ENCODE results near the gene HOOK1. TPM values are rescaled to one million over a fixed set of nuclear protein-coding genes. Genes with fewer than 3 reads are reported as not detected.
"Not testable (repeated sequence)": the region's sequence is repeated elsewhere in the genome, so short reads cannot be mapped to it uniquely, and the experiment has no call there.

The HOOK1 gene
- total RNA-seq, 1 donor from 2014 or later = 0.23 TPM

DNA sequence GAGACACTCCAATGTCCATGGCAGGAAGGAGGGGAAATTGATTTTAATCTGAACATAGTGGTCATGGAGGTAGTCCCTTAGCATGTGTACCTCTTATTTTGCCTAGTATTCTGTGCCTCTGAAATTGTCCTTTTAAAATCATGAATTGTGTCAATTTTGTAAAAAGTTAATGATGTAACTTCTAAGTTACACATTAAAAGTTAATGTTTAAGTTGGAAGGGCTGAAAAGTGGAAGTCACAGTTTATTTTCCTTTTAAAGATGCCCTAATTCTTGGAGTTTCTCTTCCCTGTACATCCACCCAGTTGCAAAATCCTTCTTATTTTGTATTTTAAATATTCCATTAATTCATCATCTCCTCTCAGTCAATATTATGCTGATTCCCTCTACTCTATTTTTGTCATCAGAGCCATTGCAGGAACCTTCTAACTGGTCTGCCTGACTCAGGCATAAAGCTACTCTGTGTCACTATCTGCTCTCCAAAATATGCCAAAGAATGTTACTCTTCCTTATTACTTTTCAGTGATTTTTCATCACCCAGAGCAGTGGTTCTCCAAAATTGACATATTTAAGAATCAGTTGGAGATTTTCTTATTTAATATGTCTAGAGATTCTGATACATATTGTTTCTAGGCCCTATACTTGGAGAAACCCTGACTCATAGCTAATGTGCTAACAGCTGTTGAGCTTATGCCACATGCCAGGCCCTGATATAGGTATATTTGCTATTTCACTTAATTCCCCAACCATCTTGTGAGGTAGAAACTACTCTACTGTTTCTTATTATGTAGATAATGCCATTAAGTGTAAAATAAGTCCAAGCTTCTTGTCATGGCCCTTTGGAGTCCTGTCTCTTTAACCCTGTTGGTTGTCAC lies 5.1 kb downstream of the HOOK1 start:
- no peak for DNase-seq (ENCODE audit: extremely low read depth, low read depth, low spot score)

DNA sequence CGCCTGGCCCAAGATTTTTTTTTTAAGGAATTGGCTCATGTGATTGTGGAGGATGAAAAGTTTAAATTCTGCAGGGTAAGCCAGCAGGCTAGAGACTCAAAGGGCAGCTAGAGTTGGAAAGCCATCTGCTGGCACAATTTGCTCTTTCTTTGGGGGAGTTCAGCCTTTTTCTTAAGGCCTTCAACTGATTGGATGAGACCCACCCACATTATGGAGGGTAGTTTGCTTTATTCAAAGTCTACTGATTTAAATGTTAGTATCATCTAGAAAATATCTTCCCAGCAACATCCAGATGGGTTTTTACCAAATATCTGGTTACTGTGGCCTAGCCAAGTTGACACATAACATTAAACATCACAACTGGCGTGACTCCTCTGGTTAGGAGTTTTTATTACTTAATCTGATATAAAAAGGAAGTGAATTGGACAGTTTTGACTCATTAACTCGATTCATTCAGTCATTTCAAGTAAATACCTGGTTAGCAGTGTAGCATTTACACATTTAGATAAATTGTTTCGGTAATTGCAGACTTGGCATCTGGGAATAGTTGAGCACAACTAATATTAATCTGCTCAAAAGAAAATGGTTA lies 12.4 kb downstream of the HOOK1 start:
- no peak for DNase-seq (ENCODE audit: extremely low read depth, low read depth, low spot score)

DNA sequence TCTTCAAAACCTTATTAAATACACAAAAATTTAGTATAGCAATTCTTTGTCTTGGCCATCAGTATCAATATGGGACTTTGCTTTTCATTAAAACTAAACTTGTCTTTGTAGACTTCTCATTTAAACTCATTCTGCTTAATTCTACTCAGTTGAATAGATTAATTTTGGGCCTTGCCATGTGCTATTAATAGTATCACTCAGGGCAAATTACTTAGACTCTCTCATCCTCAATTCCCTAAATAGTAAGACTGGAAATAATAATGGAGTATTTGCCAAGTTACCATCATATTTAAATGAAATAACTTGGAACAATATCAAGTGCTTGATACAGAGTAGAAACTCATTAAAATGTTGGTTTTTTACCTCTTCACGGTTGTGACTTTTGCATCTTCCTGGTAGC lies 13.4 kb downstream of the HOOK1 start:
- no peak for DNase-seq (ENCODE audit: extremely low read depth, low read depth, low spot score)

DNA sequence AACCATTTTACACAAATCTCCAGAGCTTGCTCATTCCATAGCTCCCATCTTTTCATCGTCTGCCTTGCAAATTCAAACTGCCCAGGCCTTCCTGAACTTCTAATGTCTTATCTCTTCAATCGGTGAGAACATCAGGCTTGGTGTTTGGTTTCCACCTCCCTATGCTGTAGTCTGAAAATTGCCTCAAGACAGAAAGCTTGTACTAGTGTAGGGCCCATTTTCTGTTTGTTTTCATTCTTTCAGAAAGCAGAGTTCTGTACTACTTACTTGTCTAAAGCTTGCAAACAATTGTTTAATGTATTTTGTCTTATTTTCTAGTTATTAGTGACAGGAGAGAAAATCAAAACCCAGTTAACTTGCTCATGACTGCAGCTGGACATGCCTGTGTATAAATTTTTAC lies 16.8 kb downstream of the HOOK1 start:
- DNase-seq (ENCODE audit: extremely low read depth, low read depth, low spot score) = no peak

DNA sequence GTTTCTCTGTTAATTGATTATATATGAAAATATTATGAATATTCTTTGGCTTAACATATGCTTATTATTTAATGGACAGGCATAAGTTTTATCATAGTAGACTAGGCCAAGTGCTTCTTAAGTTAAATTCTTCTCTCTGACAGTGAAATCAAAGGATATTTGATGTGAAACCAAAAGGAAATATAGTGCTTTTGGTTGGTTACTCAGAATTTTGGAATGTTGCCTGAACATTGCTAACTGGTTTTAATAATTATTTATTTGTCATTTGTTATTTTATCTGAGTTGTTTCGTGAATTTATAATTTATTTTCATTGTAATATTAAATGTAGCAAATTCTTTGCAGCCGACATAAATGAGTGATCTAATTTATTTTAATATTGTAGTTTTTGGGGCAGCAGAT lies 18.3 kb downstream of the HOOK1 start:
- DNase-seq (ENCODE audit: extremely low read depth, low read depth, low spot score) = no peak

DNA sequence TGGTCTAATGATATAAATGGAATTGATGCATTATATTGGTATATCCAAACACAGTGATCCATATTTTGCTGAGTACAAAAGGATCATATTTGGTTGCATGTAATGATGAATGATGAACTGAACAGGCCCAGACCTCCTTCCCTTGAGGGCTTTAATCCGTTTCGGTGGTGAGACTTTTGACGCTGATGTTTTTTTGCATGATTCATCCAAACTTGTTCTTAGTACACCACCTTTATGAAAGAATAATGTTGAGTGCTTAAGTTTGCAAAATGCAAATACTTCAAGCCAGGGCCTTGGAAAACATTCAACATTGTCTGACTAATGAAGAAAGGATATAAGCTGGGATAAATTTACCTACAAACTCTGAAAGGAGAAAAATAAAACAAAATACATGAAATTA lies 19.2 kb downstream of the HOOK1 start:
- DNase-seq (ENCODE audit: extremely low read depth, low read depth, low spot score) = no peak

DNA sequence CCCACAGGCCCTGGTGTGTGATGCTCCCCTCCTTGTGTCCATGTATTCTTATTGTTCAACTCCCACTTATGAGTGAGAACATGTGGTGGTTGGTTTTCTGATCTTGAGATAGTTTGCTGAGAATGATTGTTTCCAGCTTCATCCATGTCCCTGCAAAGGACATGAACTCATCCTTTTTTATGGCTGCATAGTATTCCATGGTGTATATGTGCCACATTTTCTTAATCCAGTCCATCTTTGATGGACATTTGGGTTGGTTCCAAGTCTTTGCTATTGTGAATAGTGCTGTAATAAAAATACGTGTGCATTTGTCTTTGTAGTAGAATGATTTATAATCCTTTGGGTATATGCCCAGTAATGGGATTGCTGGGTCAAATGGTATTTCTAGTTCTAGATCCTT lies 23.1 kb downstream of the HOOK1 start:
- not testable (repeated sequence) for DNase-seq (ENCODE audit: extremely low read depth, low read depth, low spot score)

DNA sequence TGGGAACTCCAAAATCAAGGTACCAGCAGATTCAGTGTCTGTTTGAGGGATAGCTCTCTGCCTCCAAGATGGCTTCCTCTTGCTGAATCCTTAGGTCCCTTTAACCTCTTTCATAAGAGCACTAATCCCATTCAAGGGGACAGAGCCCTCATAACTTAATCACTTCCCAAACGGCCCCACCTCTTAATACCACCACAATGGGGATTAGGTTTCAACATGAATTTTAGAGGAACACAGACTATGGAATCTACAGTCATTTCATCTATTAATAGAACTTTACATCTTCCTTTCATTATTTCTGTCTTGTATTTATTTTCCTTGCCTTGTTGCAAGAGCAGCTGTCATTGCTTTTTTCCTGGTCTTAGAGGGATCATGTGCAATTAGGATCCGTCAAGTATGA lies 30.3 kb downstream of the HOOK1 start:
- no peak for DNase-seq (ENCODE audit: extremely low read depth, low read depth, low spot score)

DNA sequence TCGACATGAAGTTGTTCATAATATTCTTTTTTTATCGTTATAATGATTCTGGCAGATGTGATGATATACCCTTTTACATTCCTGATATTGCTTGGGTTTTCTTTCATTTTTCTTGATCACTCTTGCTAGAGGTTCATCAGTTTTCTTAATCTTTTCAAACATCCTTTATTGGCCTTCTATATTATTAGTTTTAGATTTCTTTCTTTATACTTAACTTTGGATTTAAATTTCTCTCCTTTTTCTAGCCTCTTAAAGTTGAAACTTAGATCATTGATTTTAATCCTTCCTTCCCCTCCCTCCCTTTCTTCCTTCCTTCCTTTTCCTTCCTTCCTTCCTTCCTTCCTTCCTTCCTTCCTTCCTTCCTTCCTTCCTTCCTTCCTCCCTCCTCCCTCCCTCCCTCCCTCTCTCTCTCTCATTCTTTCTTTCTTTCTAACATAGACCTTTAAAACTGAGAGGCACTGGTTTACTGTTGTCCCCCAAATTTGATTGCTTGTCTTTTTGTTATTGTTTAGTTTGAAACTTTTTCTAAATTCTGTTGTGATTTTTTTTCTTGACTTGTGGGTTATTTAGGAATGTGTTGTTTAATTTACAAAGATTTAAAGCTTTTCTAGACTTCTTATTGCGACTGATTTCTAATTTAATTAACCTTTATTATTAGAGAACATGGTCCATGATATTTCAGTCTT lies 31.6 kb downstream of the HOOK1 start:
- no peak for DNase-seq (ENCODE audit: extremely low read depth, low read depth, low spot score)

DNA sequence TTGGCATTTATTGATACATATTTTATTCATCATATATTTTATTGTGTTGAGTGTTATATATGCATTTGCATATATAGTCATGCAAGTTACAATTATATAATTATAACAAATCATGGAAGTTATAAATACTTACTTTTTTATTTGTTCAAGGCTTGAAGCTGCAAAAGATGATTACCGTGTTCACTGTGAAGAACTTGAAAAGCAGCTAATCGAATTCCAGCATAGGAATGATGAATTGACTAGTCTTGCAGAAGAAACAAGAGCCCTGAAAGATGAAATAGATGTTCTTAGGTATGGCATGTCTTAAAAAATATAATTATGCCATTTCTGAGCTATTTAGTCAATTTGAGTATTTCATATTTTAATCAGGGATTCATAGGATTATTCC lies 32.1 kb downstream of the HOOK1 start:
- no peak for DNase-seq (ENCODE audit: extremely low read depth, low read depth, low spot score)

DNA sequence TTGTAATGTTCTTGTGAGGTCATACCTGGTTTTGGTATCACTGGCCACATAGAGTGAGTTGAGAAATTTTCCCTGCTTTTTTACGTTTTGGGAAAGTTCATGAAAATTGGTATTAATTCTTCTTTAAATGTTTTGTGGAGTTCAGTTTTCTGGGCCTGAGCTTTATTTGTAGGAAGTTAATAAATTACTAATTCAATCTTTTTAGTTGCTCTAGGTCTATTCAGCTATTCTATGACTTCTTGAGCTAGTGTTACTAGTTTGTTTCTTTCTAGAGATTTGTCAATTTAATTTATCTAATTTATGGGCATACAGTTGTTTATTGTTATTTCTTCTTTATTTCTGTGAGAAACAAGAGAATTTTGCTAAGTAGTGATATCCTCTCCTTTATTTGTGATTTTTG lies 37.4 kb downstream of the HOOK1 start:
- DNase-seq (ENCODE audit: extremely low read depth, low read depth, low spot score) = no peak

DNA sequence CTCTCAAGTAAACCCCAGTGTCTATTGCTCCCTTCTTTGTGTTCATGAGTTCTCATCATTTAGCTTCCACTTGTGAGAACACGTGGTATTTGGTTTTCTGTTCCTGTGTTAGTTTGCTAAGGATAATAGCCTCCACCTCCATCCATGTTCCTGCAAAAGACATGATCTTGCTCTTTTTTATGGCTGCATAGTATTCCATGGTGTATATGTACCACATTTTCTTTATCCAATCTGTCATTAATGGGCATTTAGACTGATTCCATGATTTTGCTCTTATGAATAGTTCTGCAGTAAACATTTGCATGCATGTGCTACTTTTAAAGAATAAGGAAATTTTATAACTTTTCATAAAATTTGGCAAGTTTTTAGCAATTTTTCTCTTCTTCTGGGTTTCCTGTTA lies 40.5 kb downstream of the HOOK1 start:
- not testable (repeated sequence) for DNase-seq (ENCODE audit: extremely low read depth, low read depth, low spot score)

DNA sequence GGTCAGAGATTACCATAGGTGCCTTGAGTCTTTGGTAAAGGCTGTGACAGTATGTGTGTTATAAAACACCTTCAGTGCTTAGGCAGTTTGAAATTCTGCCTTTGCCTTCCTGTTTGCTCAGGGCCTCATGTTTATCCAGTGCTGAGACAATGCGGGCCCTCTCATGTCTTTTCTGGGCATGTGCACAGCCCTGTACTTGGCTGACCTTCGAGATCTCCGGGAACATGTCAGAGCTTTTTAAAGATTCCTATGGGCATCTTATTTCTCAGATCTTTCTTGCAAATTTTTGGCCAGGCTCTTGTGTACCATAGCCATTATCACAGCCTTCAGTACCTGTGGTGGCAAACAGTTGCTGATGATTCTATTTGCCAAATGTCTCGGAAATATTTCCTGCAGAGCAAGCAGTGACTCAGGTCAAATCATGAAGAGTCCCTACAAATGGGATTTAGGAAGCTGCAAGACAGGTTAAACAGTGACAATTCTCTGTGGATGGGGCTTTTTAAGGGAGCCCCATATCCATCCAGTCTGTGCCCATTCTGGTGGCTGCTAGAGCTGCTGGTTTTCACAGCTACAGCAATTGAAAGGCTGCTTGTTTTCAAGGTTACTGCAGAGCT lies 42.1 kb downstream of the HOOK1 start:
- no peak for DNase-seq (ENCODE audit: extremely low read depth, low read depth, low spot score)

DNA sequence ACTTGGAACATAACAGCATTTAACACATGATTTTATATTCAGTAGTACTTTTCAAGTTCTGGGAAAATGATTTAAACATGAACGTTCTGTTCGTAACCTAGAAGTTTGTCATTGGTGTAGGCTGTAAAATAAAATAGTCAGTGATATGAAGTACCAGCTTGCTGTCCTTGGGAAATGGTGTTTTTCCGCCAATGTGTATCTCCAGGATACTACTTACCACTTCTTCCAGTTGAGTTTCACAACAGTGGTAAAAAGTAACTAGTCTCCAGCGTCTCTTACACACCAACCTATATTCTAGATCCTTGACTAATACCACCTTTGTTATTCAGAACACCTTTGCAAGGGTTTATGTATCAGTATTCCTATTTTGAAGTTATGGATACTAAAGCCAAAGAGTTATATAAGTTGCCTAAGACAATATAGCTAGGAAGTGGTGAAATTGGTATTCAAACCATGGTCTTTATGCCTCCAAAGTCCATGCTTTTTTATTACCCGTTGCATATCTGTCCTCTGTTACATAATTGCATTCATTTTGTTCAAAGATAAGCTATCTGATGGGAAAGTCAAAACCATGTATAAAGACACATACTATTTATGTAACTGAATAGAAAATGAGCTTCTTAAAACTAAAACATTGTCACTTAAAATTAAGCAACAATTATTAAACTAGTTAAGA lies 43.1 kb downstream of the HOOK1 start:
- DNase-seq (ENCODE audit: extremely low read depth, low read depth, low spot score) = no peak

DNA sequence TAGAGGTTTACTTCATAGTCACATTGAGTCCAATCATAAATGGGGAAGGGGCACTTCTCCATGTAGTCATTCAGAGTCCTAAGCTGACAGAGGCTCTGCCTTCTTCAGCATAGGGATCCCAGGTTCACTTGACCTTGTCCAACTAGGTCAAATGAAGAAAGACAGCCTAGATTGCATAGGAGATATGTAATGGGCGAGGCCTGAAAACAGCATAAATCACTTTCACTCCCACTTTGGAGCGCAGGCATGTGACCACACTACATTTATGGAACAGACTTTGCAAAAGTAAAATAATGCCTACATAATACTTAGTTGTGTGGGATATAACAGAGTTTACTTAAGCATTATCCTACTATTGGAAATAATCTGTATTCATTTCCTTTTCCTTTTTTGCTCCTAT lies 51.7 kb downstream of the HOOK1 start:
- no peak for DNase-seq (ENCODE audit: extremely low read depth, low read depth, low spot score)

DNA sequence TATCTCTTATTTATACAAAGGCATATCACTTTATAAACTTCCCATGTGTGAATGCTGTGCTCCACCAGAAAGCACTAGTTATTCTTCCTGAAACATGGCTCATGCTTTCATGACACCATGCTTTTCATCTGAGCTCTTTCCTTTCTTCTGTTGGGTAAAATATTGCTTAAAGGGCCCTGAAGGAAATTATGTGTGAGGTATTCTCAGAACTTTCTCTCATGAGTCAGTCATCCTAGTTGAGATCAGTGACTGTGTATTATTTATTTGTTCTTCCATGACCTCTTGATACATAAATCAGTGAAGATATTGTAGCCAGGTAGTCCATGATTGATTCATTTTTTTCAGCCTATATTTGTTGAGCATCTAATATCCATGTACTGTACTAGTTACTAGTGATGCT lies 57.0 kb downstream of the HOOK1 start:
- DNase-seq (ENCODE audit: extremely low read depth, low read depth, low spot score) = no peak

DNA sequence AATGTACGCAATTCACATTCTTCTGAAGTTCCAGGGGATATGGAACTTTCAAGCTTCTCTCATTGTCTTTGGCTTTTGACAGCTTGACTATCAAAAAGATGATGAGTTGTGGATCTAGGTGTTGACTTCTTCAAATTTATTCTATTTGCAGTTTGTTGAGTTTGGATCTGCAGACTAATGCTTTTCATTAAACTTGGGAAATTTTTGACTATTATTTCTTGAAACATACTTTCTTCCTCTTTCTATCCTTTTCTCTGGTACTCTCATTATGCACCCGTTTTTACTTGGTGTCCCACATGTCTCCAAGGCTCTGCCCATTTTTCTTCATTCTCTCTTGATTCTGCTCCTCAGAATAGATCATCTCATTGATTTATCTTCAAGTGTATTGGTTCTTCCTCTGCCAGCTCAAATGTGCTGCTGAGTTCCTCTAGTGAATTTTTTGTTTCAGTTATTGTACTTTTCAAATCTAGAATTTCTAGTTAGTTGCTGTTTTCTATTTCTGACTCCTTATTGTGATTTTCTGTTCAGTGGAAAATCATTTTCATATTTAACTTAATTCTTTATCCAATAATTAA lies 62.4 kb downstream of the HOOK1 start:
- no peak for DNase-seq (ENCODE audit: extremely low read depth, low read depth, low spot score)

DNA sequence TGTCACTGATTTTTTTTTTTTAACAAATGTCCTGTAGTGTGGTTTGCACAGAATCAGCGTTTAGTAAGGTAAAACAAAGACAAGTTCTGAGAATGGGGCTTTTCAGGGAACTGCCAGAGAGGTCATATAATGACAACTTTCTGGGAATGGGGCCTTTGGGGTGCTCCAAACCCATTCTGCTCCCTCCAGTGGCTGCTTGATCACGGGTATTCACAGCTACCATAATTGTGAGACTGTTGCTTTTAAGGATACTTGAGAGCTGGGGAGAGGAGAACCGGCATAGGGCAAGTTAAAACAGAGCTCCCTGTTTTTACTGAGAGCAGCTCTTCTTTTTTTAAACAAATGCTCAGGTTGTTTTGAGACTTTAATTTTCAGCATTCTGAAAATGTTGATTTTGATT lies 63.6 kb downstream of the HOOK1 start:
- no peak for DNase-seq (ENCODE audit: extremely low read depth, low read depth, low spot score)

DNA sequence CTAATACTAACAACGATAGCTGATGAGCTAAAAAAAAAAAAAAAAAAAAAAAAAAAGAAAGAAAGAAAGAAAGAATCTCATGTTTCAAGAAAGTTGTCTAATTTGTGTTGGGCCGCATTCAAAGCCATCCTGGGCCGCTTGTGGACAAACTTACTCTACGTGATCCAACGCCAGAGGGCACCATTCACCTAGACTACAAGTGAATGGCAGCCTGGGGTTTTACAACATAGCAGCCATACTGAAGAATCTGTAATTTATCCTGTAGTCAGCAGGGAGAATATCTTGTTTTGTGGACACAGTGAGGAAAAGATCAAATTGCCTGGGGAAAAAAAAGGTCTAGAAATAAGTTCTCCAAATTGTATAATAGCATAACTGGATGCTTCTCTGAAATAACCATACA lies 64.8 kb downstream of the HOOK1 start:
- peak; percentile 58 for DNase-seq (ENCODE audit: extremely low read depth, low read depth, low spot score)

DNA sequence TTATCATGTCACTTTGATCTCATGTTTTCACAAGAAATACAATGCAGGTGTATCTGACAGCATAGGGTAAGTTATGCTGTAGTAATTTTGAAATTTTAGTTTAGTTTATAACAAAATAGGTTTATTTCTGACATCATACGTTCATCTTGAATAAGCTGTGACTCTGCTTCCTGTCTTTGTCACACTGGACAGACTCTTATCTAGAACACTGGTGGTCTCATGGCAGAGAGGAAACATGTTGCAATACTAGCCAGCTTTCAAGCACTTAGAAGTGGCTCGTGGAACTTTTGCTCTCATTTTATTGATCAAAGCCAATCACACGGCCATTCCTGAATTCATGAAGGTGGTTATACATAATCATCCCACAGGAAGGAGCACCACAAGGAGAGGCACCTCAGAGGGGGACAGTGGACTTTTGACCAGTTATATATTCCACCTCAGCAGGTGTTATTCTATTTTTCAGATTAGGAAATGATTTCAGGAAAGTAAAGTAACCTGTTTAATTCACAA lies 65.3 kb downstream of the HOOK1 start:
- peak; percentile 42 for DNase-seq (ENCODE audit: extremely low read depth, low read depth, low spot score)

Measured in glomerular endothelial cell (primary cell).